ENCODE data around the gene AK8.

AK8 gene

DNA sequence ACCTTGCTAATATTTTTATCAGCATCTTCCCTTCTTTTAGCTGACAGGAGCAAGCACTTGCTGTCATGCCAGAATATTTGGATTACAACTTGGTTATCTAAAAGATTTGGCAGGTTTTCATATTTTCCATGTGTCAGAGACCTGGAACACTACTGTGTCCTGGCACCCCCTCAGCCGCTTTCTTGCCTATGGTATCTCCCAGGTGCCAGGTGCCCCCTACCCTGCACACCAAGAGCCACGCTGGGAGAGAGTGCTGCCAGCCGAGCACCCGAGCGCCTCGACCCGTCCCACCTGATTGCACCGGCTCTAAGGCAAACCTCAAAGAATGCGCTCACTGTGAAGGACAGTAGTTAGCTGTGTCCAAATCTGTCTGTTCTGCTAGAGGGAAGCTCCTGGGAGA, 123.0 kb downstream of the AK8 start:
- TF ChIP-seq, protein P1, sequence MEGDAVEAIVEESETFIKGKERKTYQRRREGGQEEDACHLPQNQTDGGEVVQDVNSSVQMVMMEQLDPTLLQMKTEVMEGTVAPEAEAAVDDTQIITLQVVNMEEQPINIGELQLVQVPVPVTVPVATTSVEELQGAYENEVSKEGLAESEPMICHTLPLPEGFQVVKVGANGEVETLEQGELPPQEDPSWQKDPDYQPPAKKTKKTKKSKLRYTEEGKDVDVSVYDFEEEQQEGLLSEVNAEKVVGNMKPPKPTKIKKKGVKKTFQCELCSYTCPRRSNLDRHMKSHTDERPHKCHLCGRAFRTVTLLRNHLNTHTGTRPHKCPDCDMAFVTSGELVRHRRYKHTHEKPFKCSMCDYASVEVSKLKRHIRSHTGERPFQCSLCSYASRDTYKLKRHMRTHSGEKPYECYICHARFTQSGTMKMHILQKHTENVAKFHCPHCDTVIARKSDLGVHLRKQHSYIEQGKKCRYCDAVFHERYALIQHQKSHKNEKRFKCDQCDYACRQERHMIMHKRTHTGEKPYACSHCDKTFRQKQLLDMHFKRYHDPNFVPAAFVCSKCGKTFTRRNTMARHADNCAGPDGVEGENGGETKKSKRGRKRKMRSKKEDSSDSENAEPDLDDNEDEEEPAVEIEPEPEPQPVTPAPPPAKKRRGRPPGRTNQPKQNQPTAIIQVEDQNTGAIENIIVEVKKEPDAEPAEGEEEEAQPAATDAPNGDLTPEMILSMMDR (conservative IDR thresholded peaks at IDR 0.05; ENCODE audit: low read depth): no peak
- ChIA-PET POLR2A (ENCODE audit: low non-redundant PET) (no interaction called here), CTCF (no interaction called here)
- no peak overlapping the region for H3K27ac ChIP-seq
- no peak for DNase-seq (ENCODE audit: low spot score)

DNA sequence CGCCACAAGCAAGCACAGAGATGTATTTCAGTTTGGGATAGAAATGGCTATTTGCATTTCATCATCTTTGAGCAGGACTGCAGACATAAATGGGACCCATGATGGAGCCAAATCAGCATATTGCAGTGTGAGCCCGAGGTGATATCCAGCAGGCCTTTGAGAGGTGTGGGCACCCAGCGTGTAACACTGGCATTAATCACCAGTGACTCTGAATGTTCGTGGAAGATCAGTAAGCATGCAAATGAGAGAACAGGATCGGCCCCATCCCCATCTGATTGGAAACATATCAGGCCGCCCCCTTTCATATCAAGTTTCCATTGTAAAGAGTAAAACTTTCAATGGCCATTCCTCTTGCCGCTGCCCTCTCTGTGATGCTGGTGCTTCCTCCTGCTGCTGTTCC, 123.8 kb downstream of the AK8 start:
- H3K27ac ChIP-seq: no peak overlapping the region
- TF ChIP-seq, protein P1 (conservative IDR thresholded peaks at IDR 0.05; ENCODE audit: low read depth): no peak
- POLR2A ChIA-PET (ENCODE audit: low non-redundant PET): no interaction called here
- CTCF ChIA-PET: interaction anchor here (0.7 kb wide), 1 partner anchor 254 kb away, joined by 4 read pairs; no protein-coding TSS in a partner anchor
- DNase-seq (ENCODE audit: low spot score): no peak

DNA sequence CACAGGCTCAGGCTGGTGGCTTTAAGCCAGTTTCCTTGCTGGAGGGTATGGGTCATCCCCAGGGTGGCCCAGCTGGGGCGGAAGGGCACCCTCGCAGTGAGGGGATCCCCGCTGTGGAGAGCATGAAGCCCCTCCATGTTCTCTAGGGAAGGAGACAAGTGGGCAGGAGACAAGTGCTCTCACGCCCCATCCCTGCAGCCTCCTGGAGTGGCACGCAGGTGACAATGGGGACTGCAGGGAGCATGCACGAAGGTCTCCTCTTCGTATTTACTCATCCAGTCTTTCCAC, 124.5 kb downstream of the AK8 start:
- no peak for DNase-seq (ENCODE audit: low spot score)
- ChIA-PET POLR2A (ENCODE audit: low non-redundant PET) (no interaction called here), CTCF (interaction anchor here (0.7 kb wide), 2 partner anchors 255 to 1457 kb away, joined by 4 to 6 read pairs; no protein-coding TSS in a partner anchor)
- TF ChIP-seq, protein P1 (conservative IDR thresholded peaks at IDR 0.05; ENCODE audit: low read depth): no peak
- H3K27ac ChIP-seq: no peak overlapping the region

DNA sequence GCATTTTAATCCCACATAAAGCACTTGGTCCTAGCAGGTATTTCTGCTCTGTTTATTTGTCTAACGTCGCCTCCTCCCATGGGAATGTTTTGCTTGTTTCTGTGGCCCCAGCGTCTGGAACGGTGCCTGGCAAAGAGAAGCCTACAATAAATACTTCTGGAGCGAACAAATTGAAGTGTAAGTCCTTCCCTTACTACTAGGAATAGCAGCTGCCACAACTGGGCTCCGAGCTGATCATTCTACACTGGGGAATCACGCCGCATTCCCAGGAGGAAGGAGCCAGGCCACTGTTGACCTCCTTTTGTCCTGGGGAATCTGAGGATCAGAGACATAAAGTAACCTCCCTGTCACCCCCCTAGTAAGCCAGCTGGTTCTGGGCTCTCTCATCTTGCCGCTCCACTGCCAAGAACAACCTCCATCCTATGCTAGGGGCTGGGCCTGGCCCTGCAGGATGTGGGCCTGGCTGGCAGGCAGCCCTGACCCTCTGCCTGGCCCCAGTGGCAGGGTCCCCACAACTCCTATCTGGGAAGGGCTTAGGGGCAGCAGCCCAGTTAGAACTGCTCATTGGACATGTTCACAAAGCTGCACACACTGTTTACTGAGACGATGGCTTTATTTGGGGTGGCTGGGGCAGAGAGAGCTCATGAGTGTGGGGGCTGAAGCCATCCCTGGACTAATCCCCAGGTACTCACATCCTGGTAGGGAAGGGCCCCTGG, 125.0 kb downstream of the AK8 start:
- TF ChIP-seq, protein P1 (conservative IDR thresholded peaks at IDR 0.05; ENCODE audit: low read depth): no peak
- CTCF ChIA-PET: interaction anchor here (0.6 to 1.2 kb wide), 4 partner anchors 13 to 1457 kb away, joined by 3 to 6 read pairs (median 4); no protein-coding TSS in a partner anchor
- H3K27ac ChIP-seq: no peak overlapping the region
- POLR2A ChIA-PET (ENCODE audit: low non-redundant PET): interaction anchor here (0.5 to 0.7 kb wide), 2 partner anchors 11 to 109 kb away, joined by 3 to 9 read pairs; no protein-coding TSS in a partner anchor
- DNase-seq (ENCODE audit: low spot score): no peak

DNA sequence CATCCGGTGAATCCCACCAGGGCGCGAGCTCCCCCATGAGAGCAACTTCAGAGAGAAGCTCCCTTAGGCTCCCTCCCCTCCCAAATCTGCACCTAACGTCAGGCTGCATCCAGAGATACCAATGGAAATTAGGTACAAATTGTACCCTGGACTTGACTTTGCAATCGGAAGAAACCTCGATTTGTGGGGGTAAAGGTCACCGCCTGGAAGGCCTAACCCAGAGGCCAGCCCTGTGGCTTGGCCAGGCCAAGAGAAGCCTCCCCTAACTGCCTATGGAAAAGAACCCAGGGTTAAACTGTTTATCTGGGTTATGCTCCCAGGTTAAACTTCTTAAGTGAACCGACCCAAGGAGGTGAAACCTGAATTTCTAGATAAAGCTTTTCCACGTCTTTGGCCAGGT, 127.4 kb downstream of the AK8 start:
- H3K27ac ChIP-seq: no peak overlapping the region
- TF ChIP-seq, protein P1 (conservative IDR thresholded peaks at IDR 0.05; ENCODE audit: low read depth): no peak
- POLR2A ChIA-PET (ENCODE audit: low non-redundant PET): no interaction called here
- DNase-seq (ENCODE audit: low spot score): no peak
- CTCF ChIA-PET: interaction anchor here (0.6 kb wide), 1 partner anchor 699 kb away, joined by 3 read pairs; no protein-coding TSS in a partner anchor

DNA sequence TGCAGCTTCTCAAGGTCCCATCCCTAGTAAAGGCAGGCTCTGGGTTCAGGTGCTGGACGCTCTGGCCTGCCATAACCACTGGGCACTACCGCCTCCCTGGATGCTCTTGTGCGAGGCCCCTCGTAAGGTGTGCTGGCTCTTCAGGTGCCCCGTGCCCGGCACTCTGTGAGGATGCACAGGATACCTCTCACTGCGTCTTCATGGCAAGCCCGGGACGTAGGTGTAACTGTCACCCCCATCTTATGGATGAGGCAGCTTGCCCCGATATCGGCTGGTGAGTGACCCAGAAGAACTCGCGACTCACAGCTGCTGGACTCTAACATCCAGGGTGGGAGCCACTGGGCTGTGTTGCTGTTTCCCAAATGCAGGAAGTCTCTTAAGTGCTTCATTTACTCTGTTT, 128.8 kb downstream of the AK8 start:
- no peak for DNase-seq (ENCODE audit: low spot score)
- TF ChIP-seq, protein P1 (conservative IDR thresholded peaks at IDR 0.05; ENCODE audit: low read depth): no peak
- POLR2A ChIA-PET (ENCODE audit: low non-redundant PET): no interaction called here
- CTCF ChIA-PET: no interaction called here
- H3K27ac ChIP-seq: no peak overlapping the region

Data from RWPE1 (cell line).